Nephron (organoid): ENCODE data around the gene SSC5D.

Experiments used
- H3K27ac Mint-ChIP-seq, 3 experiments: 2 replicates each; pipeline ENCODE4 v1.8.0; 2020; ENCODE audit warnings: mixed read lengths in 3 of 3, mild to moderate bottlenecking in 2 of 3, moderate library complexity in 1 of 3
- H3K27me3 Mint-ChIP-seq: 2 replicates; pipeline ENCODE4 v1.8.0; 2021; ENCODE audit warnings: low read depth, mild to moderate bottlenecking, moderate library complexity, mixed read lengths
- H3K36me3 Mint-ChIP-seq: 2 replicates; pipeline ENCODE4 v1.8.0; 2020; ENCODE audit warnings: low read depth, mixed read lengths
- H3K4me1 Mint-ChIP-seq: 2 replicates; pipeline ENCODE4 v1.8.0; 2020; ENCODE audit warnings: mixed read lengths
- H3K4me3 Mint-ChIP-seq, 3 experiments: 2 replicates each; pipeline ENCODE4 v1.8.0; 2020; ENCODE audit warnings: mild to moderate bottlenecking in 3 of 3, mixed read lengths in 3 of 3, moderate library complexity in 2 of 3
- H3K9me3 Mint-ChIP-seq: 2 replicates; pipeline ENCODE4 v1.8.0; 2020; ENCODE audit warnings: mixed read lengths
- CTCF ChIP-seq, 3 experiments: fragments of 200-600 bp; sonication (generic); IDR thresholded peaks; one replicate each; pipeline ENCODE4 v1.5.0; 2021; ENCODE audit warnings: antibody characterized with exemption in 3 of 3; ENCODE audit not compliant: unreplicated experiment in 3 of 3

Gene SSC5D

GRCh38 chr19:55479045-55479444, 9.2 kb upstream of the SSC5D start:
- TF ChIP-seq CTCF (IDR thresholded peaks at IDR 0.05; ENCODE audit: unreplicated experiment in 3 of 3), result no peak
- Mint-ChIP-seq H3K4me1 (peaks cover 38% of the 10 kb centered on the region), H3K4me3 (peak overlapping the region; percentile 73 to 96 (median 92))

GRCh38 chr19:55479451-55480230, 8.6 kb upstream of the SSC5D start:
- peaks cover 4% of the 10 kb centered on the region for H3K27me3 Mint-ChIP-seq
- H3K36me3 Mint-ChIP-seq, result peaks cover 5% of the 10 kb centered on the region
- peaks cover 38% of the 10 kb centered on the region for H3K4me1 Mint-ChIP-seq
- H3K9me3 Mint-ChIP-seq, result no peaks in the 10 kb centered on the region
- no peak for TF ChIP-seq CTCF (IDR thresholded peaks at IDR 0.05; ENCODE audit: unreplicated experiment in 3 of 3)
- H3K27ac Mint-ChIP-seq, result peak overlapping the region; percentile 80 to 99 (median 81)
- H3K4me3 Mint-ChIP-seq, result peak overlapping the region; percentile 59 to 92 (median 73)

More at GRCh38 chr19:55479045-55479444, 9.2 kb upstream of the SSC5D start:
- Mint-ChIP-seq H3K9me3 (no peaks in the 10 kb centered on the region), H3K27me3 (peaks cover 4% of the 10 kb centered on the region), H3K36me3 (peaks cover 5% of the 10 kb centered on the region), H3K27ac (peak overlapping the region; percentile 80 to 99 (median 81))

GRCh38 chr19:55481148-55481793, 7.0 kb upstream of the SSC5D start:
- Mint-ChIP-seq H3K4me3 (no peak overlapping the region), H3K27ac (no peak overlapping the region), H3K27me3 (peaks cover 4% of the 10 kb centered on the region), H3K36me3 (peaks cover 5% of the 10 kb centered on the region), H3K4me1 (peaks cover 41% of the 10 kb centered on the region), H3K9me3 (no peaks in the 10 kb centered on the region)
- TF ChIP-seq CTCF (IDR thresholded peaks at IDR 0.05; ENCODE audit: unreplicated experiment in 3 of 3), result no peak

DNA sequence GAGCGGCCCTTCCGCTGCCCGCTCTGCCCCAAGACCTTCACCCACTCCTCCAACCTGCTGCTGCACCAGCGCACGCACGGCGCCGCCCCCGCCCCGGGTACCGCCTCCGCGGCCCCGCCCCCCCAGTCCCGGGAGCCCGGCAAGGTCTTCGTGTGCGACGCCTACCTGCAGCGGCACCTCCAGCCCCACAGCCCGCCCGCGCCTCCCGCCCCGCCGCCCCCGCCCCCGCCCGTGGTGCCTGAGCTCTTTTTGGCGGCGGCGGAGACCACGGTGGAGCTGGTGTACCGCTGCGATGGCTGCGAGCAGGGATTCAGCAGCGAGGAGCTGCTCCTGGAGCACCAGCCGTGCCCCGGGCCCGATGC, 6.5 kb upstream of the SSC5D start:
- Mint-ChIP-seq H3K4me3 (no peak overlapping the region), H3K36me3 (peaks cover 5% of the 10 kb centered on the region), H3K27me3 (peaks cover 4% of the 10 kb centered on the region), H3K9me3 (no peaks in the 10 kb centered on the region), H3K4me1 (peaks cover 42% of the 10 kb centered on the region), H3K27ac (no peak overlapping the region)
- TF ChIP-seq CTCF (IDR thresholded peaks at IDR 0.05; ENCODE audit: unreplicated experiment in 3 of 3), result no peak

- Mint-ChIP-seq H3K4me3 (peak overlapping the region in 1 of 3 experiments; percentile 19), H3K27ac (no peak overlapping the region), H3K4me1 (peaks cover 42% of the 10 kb centered on the region), H3K27me3 (no peaks in the 10 kb centered on the region), H3K36me3 (peaks cover 5% of the 10 kb centered on the region), H3K9me3 (no peaks in the 10 kb centered on the region)
- TF ChIP-seq CTCF (IDR thresholded peaks at IDR 0.05; ENCODE audit: unreplicated experiment in 3 of 3), result no peak
These were observed 5.9 kb upstream of the SSC5D start for GRCh38 chr19:55482156-55482961.
